T-helper 2 cell (primary cell): ENCODE measurements around the gene DNAJC8.
A peak's percentile ranks its signal among the peaks of the same experiment; 100 is the strongest.

Experiments used
- DNase-seq, 5 experiments: peaks; one replicate each; pipeline versions ENCODE4 v3.0.0 to v3.0.0-alpha.2; 2012 to 2022

The DNAJC8 gene

GRCh38 chr1:28199328-28200233, 33.2 kb downstream of the DNAJC8 start:
- DNase-seq, result peak in 4 of 5 experiments; percentile 14 to 98 (median 63)

DNA sequence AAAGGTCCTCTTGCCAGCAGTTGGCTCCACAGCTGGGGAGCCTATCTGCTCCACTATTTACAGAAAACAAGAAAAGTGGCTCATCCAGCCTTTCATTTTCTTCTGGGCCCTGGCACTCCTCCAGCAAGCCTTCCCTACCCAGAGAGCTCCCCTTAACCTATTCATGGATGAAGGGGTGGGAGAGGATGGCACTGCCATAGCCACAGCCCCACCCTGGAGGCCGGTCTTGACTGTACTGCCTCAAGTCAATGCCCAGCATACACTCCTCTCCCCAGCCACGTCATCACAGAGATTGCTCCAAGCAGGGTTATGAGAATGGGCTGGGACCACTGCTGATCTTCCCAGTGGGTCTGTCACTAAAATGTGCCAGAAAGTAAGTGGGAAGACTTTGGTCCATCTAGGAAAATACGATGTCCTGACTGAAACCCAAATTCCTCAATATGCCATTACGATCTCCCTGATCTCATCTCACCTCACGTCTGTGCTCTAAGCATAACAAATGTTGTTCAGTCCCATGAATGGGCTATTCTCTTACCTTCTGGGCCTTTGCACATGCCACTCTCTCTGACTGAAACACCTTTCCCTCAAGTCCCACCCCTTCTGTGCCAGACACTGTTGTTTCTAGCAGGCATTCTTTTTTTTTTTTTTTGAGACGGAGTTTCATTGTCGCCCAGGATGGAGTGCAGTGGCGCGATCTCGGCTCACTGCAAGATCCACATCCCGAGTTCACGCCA, 35.0 kb downstream of the DNAJC8 start:
- no peak for DNase-seq

DNA sequence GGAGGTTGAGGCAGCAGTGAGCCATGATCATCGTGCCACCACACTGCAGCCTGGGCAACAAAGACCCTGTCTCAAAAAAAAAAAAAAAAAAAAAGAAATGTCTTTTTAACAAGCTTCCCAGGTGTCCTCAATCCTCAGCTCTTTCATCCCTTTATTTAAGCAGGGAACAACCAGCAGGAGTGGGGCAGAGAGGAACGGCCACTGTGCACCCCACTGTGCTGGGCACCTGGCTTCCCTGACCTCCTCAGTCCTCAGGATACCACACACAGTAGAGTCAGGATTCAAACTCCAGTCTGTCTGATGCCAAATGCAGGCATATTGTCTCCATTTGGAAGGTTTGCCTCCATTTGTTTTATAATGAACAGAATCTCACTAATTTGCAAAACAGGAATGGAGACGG, 36.5 kb downstream of the DNAJC8 start:
- no peak for DNase-seq

GRCh38 chr1:28195780-28196179, 37.0 kb downstream of the DNAJC8 start:
- no peak for DNase-seq

DNA sequence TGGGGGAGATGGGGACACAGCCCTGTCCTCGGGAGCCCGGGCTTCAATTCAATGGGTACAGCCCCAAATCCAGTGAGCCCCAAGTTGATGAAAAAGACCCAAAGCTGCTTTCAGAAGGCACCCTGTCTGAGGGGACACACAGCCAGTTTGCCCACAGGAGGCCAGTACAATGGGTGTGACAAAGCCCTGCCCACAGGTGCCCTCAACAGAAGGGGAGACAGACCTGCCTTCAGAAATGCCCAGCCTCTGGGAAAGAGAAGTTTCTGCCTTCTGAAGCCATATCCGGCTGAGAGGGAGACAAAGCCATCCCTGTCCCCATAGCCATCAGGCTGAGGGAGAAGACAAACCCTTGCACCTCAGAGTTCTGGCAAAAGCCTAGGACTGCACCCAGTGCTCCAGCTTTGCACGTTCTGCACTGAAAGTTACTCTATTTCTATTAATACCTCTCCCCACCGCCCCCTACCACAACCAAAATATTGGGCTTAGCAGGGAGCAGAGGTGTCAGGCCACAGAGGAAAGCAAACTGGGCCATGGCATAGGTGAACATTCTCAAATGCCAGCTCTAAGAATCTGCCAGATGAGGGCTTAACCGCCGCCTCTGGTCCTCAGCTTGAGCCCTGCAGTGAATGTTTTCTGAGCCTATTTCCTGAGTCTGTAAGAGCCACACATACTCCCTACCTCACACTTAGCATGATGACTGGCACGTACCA, 38.3 kb downstream of the DNAJC8 start:
- DNase-seq, result peak in 1 of 5 experiments; percentile 18

DNA sequence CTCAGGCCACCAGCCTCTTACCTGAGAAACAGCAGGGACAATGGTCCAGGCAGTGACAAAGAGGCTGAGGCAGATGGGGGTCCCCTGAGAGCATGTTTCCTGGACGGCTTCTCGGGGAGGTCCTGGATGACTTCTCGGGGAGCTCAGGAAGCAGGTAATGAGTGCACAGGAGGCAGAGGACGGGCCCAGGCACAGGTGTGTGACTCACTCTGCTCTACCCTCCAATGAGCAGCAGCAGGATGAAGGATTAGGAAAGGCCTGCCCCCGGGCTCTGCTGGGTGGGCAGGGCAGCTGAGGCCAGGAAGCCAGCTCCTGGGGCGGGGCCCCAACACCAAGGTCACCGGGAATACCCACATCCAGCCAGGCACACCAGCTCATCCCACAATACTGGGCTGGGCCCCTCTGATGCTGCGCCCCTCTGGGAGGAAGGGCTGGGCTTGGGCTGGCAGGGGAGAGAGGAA, 39.1 kb downstream of the DNAJC8 start:
- DNase-seq, result no peak

- no peak for DNase-seq
These were observed 41.7 kb downstream of the DNAJC8 start for GRCh38 chr1:28190996-28191645.

DNA sequence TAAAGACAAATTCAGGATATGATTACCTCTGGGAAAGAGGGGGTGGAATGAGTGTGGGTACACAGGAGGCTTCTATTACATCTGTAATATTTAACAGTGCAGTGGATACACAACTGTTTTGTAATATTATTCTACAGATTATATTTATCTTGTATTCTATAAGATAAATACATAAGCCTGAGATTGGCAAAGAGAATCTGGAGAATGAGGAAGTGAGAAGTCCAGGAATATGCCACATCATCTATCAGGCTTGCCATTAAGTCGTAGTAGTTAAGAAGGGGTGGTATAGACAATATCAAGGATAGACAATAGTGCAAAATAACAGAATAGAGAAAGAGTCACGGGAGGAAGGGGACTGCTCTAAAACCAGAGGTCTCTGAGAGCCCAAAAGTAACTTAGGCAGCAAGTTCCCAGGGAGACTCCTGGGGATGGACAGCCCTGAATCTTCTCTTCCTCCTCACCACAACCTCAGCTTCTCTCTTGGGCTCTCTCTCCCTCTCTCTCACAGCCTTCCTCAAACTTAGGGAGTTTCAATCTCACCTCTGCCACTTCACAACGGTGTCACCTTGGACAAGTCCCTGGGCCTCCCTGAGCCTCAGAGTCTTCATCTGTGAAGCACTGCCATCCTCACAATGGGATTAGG, 42.4 kb downstream of the DNAJC8 start:
- no peak for DNase-seq

GRCh38 chr1:28185071-28185470, 47.8 kb downstream of the DNAJC8 start:
- no peak for DNase-seq

DNA sequence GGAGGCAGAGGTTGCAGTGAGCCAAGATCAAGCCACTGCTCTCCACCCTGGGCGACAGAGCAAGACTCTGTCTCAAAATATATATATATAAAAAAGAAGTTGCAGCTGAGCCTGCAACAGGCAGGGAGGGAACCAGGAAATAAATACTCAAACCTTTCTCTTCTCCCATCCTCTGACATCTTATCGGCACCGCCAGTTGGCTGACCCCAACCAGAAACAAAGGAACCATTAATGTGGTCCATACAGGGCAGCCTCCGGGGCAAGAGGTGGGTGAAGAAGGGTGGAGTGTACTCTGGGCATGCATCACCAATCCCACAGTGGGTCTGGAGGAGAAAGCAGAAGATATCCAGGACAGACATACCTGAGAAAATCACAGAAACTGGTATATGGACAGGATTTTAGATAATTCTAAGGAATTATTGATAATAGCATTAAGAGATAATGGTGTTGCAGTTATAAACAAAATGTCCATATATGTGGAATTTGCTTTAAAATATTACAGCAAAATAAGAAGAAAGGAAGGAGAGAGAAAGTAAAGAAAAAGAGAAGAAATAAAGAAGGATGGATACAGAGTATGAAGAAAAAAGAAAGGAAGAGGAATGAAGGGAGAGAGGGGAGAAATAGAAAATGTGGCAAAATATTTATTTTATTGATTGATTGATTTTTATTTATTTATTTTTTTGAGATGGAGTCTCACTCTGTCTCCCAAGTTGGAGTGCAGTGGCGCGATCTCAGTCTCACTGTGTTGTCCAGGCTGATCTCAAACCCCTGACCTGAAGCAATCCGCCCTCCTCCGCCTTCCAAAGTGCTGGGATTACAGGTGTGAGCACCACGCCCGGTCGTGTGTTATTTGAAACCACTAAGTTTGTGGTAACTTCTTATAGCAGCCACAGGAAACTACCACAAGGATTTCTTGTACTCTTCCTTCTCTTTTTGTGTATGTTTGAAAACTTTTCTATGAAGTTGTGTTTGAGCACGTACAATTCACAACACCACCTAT, 52.2 kb downstream of the DNAJC8 start:
- DNase-seq, result no peak

DNA sequence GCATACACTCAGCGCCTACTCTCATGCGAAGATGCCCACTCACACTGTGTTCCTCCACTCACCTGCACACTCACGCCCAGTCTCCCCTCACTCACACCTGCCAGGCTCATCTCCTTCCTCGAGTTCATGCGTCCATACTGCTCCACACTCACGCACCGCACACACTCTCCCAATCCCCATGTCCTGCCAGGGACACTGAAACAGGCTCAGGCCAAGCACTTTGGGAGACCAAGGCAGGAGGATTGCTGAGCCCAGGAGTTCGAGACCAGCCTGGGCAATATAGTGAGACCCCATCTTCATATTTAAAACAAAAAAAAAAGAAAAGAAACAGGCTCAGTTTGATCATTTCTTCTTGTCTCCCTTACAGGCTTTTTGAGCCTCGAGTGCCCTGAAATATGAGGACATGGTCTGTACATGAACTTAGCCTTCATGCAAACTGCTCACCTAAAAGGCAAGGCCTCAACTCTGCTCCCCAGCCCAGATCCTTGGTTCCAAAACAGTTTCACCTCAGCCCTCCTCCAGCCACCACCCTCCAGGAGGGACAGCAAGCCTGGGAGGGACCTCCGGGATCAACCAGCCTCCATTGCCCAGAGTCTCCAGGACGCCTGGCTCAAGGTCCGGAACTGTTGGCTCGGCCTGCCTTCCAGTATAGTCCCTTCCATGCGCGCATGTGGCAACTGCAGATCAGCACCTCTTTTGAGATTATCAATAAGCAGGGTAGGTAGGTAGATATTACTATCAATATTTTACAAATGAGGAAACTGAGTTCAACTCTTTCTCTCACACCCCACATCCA, 53.9 kb downstream of the DNAJC8 start:
- no peak for DNase-seq

GRCh38 chr1:28176492-28177470, 56.0 kb downstream of the DNAJC8 start, which contains the start of gene PTAFR:
TSS of gene PTAFR (minus strand) at chr1:28176690. CDS start at chr1:28151021, 25,669 bp downstream.
- no peak for DNase-seq

GRCh38 chr1:28175955-28176485, 56.8 kb downstream of the DNAJC8 start:
- DNase-seq, result no peak

DNA sequence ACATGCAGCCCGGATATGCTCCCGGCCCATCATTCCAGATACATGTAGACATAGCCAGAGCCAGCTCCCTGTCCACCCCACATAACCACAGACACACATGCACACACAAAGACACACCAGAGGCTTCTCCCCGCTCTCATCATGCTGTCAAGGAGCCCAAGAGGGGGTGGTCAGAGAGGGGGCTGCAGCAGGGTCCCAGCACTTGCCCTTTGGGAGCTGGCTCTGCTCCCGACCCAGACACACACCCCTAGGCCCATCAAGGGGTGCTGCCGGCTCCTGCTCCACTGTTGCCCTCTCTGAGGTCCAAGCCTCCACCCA, 58.9 kb downstream of the DNAJC8 start:
- no peak for DNase-seq

DNA sequence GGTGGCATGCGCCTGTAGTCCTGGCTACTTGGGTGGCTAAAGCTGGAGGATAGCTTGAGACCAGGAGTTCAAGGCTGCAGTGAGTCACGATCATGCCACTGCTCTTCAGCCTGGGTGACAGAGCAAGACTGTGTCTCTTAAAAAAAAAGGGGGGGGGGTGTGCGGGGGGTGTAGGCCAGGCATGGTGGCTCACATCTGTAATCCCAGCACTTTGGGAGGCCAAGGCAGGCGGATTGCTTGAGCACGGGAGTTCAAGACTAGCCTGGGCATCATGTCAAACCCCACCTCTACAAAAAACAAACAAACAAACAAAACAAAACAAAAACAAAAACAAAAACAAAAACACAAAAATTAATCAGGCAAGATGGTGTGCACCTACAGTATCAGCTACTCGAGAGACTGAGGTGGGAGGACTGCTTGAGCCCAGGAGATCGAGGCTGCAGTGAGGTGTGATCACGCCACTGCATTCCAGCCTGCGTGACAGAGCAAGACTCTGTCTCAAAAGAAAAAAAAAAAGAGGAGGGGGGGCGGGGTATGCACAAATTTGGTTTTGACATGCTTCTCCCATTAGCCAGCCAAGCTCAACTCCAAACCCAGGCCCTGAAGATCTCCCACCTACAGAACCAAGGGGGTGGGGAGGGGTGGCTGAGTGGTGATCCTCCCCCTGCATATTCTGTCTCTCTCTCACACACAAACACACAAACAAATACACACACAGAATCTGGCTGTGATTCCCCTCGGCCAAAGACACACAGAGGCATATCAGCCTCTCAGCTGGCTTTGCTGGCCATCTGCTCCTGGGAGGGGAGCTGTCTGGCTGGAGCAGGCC, 59.5 kb downstream of the DNAJC8 start:
- DNase-seq, result no peak

- DNase-seq, result peak in 3 of 5 experiments; percentile 10 to 91 (median 38)
These were observed 60.1 kb downstream of the DNAJC8 start for GRCh38 chr1:28172713-28173150.

DNA sequence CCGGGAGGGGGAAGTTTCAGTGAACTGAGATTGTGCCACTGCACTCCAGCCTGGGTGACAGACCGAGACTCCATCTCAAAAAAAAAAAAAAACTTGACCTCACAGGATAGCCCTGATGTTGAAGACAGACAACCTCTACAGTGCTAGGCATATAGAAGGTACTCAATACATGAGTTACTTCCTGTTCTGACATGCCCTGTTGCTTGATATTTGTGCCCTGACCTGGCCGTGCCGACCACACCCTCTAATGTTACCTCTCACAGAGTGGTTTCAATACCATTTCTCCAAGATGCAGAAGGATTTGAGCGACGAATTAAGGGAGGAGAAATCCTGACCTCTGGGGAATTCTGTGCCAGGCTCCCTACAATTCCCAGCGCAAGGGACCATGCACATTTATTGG, 61.6 kb downstream of the DNAJC8 start:
- no peak for DNase-seq
